Superior temporal gyrus (tissue), 1 donor: ENCODE measurements around the gene ATP6V1A.
"Not testable (repeated sequence)": the region's sequence is repeated elsewhere in the genome, so short reads cannot be mapped to it uniquely, and the experiment has no call there.

Source experiments
- DNase-seq: peaks from one replicate; pipeline ENCODE4 v3.0.0-alpha.2; 2016; ENCODE audit errors: extremely low spot score

Gene ATP6V1A

GRCh38 chr3:113828600-113828999 lies 81.8 kb downstream of the ATP6V1A start:
- no peak for DNase-seq

GRCh38 chr3:113829576-113830354 lies 82.9 kb downstream of the ATP6V1A start:
- DNase-seq = no peak

- DNase-seq = no peak
Observed at GRCh38 chr3:113831103-113831355, 84.2 kb downstream of the ATP6V1A start.

GRCh38 chr3:113832477-113833164 lies 85.8 kb downstream of the ATP6V1A start:
- DNase-seq = no peak

- DNase-seq = no peak
Observed at GRCh38 chr3:113834983-113835382, 88.1 kb downstream of the ATP6V1A start.

- peak; percentile 85 for DNase-seq
Observed at GRCh38 chr3:113838631-113839209, 91.9 kb downstream of the ATP6V1A start, which contains the start of gene GRAMD1C. TSS of gene GRAMD1C (plus strand) at chr3:113838788. CDS start at chr3:113838910, 122 bp downstream.

GRCh38 chr3:113839551-113839950 lies 92.7 kb downstream of the ATP6V1A start:
- no peak for DNase-seq

GRCh38 chr3:113844622-113845222 lies 97.9 kb downstream of the ATP6V1A start:
- DNase-seq = peak; percentile 74

GRCh38 chr3:113847247-113847646 lies 100.4 kb downstream of the ATP6V1A start:
- no peak for DNase-seq

GRCh38 chr3:113847664-113848461 lies 101.0 kb downstream of the ATP6V1A start:
- no peak for DNase-seq

GRCh38 chr3:113849071-113849470 lies 102.2 kb downstream of the ATP6V1A start:
- DNase-seq = not testable (repeated sequence)

GRCh38 chr3:113849841-113850240 lies 103.0 kb downstream of the ATP6V1A start:
- DNase-seq = not testable (repeated sequence)

GRCh38 chr3:113850391-113850790 lies 103.6 kb downstream of the ATP6V1A start:
- DNase-seq = not testable (repeated sequence)

GRCh38 chr3:113852506-113852905 lies 105.7 kb downstream of the ATP6V1A start:
- no peak for DNase-seq
